HG02763 (cell line): ENCODE measurements around the gene AMFR.

Experiments
- ATAC-seq: cut with Tn5 transposase; IDR thresholded peaks from one replicate; pipeline ENCODE4 v1.9.1; 2021; ENCODE audit warnings: mild to moderate bottlenecking, moderate library complexity; ENCODE audit not compliant: unreplicated experiment

The AMFR gene

GRCh38 chr16:56314244-56314850, 111.0 kb downstream of the AMFR start:
- no peak for ATAC-seq

- no peak for ATAC-seq
Observed at GRCh38 chr16:56312556-56312955, 112.8 kb downstream of the AMFR start.

- no peak for ATAC-seq
Observed at GRCh38 chr16:56312028-56312300, 113.4 kb downstream of the AMFR start.
